AG09319 (cell line): ENCODE results near the gene IFI27L1.

Source experiments
- DNase-seq: peaks from one replicate; pipeline ENCODE4 v3.0.0-alpha.2; 2010; ENCODE audit warnings: low read depth; ENCODE audit errors: extremely low read depth
- CTCF ChIP-seq: IDR thresholded peaks from 2 replicates; pipeline ENCODE4 v1.5.1; 2011; ENCODE audit warnings: low read depth, mild to moderate bottlenecking, inconsistent platforms, low read length, moderate library complexity

Gene IFI27L1

DNA sequence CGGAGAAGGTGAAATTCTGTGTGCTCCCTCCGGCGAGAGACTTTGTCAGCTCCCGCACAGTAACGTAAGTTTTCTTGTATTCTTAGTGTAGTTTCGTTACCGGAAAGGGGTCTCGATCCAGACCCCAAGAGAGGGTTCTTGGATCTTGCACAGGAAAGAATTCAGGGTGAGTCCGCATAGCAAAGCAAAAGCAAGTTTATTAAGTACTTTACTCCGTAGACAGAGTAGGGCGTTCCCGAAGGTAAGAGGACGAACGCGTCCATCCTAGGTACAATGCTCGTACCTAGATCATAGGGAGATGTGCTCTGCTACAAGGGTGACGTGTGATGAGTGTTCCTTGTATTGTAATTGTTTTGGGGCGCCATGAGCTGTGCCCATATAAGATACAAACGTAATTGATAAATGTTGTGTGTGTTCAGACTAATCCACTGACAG, 293 bp downstream of the IFI27L1 start:
- DNase-seq = no peak
- TF ChIP-seq CTCF = no peak

- no peak for TF ChIP-seq CTCF
- DNase-seq = no peak
These were observed 6.8 kb downstream of the IFI27L1 start for GRCh38 chr14:94087891-94088290.

GRCh38 chr14:94088516-94088915, 7.4 kb downstream of the IFI27L1 start:
- DNase-seq = no peak
- TF ChIP-seq CTCF = no peak

DNA sequence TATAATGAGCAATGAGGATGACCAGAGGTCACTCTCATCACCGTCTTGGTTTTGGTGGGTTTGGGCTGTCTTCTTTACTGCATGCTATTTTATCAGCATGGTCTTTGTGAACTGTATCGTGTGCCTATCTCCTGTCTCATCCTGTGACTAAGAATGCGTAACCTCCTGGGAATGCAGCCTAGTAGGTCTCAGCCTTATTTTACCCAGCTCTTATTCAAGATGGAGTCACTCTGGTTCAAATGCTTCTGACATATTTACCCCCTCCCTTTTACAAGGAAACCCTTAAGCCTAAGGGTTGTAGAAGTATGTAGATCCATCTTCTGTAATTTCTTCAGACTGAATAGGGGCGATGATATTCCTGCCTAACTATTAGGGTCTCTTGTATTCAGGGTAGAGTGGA, 8.4 kb downstream of the IFI27L1 start:
- DNase-seq = no peak
- TF ChIP-seq CTCF = no peak

DNA sequence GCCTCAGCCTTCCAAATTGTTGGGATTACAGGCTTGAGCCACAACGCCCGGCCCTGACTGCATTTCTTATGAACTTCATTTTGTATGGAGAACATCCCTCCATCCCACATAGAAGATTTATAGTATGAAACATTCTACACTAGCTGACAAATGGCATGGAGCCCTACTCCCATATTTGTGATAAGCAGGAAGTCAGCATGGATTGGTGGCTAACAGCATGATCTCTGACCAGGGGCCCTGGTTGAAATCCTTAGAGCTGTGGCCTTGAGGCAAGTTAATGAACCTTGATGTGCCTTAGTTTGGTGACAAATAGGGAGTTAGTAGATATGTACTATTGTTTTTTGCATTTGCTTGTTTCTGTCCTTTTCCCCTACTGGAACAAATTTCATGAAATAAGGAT, 12.3 kb downstream of the IFI27L1 start:
- TF ChIP-seq CTCF = no peak
- no peak for DNase-seq

DNA sequence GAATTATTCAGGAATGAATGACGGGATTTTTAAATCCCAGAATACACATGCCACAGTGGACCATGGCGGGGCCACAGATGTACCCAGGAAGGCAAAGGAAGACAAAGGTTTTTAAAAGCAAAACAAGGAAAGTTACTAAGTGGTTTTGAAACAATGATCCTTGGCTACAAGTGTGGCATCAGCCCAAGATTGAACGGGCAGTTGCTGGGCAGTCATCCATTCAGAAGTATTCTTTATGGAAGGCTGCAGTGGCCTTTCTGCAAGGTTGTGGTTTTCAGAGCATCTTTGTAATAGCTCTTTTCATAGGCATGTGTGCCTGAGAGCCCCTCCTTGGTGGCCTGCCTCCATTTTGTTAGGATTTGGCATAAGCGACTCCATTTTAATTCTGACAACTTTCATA, 16.0 kb downstream of the IFI27L1 start:
- no peak for DNase-seq
- TF ChIP-seq CTCF = no peak

- TF ChIP-seq CTCF = no peak
- peak; percentile 75 for DNase-seq
These were observed 17.3 kb downstream of the IFI27L1 start for GRCh38 chr14:94098326-94098992.
